H1 (cell line): Measurements from ENCODE around the gene ENTPD2. TPM values are rescaled to one million over a fixed set of nuclear protein-coding genes. Genes with fewer than 3 reads are reported as not detected.

Experiments
- SIX5 ChIP-seq: IDR thresholded peaks from 2 replicates; pipeline ENCODE4 v1.6.1; 2011; ENCODE audit warnings: mild to moderate bottlenecking, low read depth, low read length
- TAF1 ChIP-seq: IDR thresholded peaks from 2 replicates; pipeline ENCODE4 v1.6.1; 2011; ENCODE audit warnings: mild to moderate bottlenecking, low read depth, low read length
- polyA plus RNA-seq, 7 experiments: library from polyadenylated mRNA; depleted of rRNA in 3 of 7; stranded (reverse) in 5 of 7; unstranded in 2 of 7; fragments of >200 nt in 5 of 7; fragments of 200-250 nt in 2 of 7; gene quantifications; 1 replicate in 5 of 7; 2 replicates in 1 of 7; 4 replicates in 1 of 7; pipeline versions ENCODE4 v1.2.1 to v1.2.3, GENCODE V29; 2011 to 2013; ENCODE audit warnings: missing spikeins in 2 of 7, mixed read lengths in 2 of 7
- total RNA-seq: library from RNA; stranded (reverse); fragmentation: NEBNext Ultra II Directional; extraction: Animal tissue kit (Norgen Biotek cat#: 25700); gene quantifications from 2 replicates; pipeline ENCODE4 v1.2.1, GENCODE V29; 2021
- TF ChIP-seq, protein P1 (sequence below): fragments of 300-600 bp; sonication (generic); IDR thresholded peaks from 2 replicates; pipeline ENCODE4 v1.7.1; 2012; ENCODE audit warnings: low read length, moderate library complexity, mild to moderate bottlenecking, inconsistent platforms; ENCODE audit not compliant: insufficient replicate concordance
- TF ChIP-seq, protein P2 (sequence below): IDR thresholded peaks from 2 replicates; pipeline ENCODE4 v1.6.1; 2011; ENCODE audit warnings: low read depth, mild to moderate bottlenecking, low read length; ENCODE audit not compliant: insufficient read depth

ENTPD2 gene
- total and polyA plus RNA-seq, 2 of the 8 experiments (the other 6 are each of a cell fraction or from before 2014, with no cell fraction given) = 0.65 to 3.8 TPM

DNA sequence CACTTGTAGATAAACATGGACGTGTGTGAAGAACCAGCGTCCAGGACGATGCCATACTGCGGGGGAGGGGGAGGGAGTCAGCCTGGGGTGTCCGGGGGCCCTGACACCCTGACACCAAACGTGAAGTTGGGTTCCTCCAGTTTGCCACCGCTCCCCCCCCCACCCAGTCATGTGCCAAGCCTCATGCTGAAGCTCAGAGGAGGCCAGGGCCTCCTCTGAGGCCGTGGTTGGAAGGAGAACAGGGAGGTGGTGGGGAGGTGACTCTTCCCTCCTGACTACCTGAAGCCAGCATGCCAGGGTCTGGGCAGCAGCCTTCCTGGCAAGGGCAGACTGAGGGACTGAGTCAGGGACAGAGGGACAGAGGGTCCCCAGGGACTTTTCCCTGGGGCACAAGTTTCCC lies 1.6 kb downstream of the ENTPD2 start (continued):
- TF ChIP-seq, protein P1, sequence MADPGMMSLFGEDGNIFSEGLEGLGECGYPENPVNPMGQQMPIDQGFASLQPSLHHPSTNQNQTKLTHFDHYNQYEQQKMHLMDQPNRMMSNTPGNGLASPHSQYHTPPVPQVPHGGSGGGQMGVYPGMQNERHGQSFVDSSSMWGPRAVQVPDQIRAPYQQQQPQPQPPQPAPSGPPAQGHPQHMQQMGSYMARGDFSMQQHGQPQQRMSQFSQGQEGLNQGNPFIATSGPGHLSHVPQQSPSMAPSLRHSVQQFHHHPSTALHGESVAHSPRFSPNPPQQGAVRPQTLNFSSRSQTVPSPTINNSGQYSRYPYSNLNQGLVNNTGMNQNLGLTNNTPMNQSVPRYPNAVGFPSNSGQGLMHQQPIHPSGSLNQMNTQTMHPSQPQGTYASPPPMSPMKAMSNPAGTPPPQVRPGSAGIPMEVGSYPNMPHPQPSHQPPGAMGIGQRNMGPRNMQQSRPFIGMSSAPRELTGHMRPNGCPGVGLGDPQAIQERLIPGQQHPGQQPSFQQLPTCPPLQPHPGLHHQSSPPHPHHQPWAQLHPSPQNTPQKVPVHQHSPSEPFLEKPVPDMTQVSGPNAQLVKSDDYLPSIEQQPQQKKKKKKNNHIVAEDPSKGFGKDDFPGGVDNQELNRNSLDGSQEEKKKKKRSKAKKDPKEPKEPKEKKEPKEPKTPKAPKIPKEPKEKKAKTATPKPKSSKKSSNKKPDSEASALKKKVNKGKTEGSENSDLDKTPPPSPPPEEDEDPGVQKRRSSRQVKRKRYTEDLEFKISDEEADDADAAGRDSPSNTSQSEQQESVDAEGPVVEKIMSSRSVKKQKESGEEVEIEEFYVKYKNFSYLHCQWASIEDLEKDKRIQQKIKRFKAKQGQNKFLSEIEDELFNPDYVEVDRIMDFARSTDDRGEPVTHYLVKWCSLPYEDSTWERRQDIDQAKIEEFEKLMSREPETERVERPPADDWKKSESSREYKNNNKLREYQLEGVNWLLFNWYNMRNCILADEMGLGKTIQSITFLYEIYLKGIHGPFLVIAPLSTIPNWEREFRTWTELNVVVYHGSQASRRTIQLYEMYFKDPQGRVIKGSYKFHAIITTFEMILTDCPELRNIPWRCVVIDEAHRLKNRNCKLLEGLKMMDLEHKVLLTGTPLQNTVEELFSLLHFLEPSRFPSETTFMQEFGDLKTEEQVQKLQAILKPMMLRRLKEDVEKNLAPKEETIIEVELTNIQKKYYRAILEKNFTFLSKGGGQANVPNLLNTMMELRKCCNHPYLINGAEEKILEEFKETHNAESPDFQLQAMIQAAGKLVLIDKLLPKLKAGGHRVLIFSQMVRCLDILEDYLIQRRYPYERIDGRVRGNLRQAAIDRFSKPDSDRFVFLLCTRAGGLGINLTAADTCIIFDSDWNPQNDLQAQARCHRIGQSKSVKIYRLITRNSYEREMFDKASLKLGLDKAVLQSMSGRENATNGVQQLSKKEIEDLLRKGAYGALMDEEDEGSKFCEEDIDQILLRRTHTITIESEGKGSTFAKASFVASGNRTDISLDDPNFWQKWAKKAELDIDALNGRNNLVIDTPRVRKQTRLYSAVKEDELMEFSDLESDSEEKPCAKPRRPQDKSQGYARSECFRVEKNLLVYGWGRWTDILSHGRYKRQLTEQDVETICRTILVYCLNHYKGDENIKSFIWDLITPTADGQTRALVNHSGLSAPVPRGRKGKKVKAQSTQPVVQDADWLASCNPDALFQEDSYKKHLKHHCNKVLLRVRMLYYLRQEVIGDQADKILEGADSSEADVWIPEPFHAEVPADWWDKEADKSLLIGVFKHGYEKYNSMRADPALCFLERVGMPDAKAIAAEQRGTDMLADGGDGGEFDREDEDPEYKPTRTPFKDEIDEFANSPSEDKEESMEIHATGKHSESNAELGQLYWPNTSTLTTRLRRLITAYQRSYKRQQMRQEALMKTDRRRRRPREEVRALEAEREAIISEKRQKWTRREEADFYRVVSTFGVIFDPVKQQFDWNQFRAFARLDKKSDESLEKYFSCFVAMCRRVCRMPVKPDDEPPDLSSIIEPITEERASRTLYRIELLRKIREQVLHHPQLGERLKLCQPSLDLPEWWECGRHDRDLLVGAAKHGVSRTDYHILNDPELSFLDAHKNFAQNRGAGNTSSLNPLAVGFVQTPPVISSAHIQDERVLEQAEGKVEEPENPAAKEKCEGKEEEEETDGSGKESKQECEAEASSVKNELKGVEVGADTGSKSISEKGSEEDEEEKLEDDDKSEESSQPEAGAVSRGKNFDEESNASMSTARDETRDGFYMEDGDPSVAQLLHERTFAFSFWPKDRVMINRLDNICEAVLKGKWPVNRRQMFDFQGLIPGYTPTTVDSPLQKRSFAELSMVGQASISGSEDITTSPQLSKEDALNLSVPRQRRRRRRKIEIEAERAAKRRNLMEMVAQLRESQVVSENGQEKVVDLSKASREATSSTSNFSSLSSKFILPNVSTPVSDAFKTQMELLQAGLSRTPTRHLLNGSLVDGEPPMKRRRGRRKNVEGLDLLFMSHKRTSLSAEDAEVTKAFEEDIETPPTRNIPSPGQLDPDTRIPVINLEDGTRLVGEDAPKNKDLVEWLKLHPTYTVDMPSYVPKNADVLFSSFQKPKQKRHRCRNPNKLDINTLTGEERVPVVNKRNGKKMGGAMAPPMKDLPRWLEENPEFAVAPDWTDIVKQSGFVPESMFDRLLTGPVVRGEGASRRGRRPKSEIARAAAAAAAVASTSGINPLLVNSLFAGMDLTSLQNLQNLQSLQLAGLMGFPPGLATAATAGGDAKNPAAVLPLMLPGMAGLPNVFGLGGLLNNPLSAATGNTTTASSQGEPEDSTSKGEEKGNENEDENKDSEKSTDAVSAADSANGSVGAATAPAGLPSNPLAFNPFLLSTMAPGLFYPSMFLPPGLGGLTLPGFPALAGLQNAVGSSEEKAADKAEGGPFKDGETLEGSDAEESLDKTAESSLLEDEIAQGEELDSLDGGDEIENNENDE = no peak
- no peak for TF ChIP-seq TAF1
- no peak for TF ChIP-seq SIX5
- TF ChIP-seq, protein P2, sequence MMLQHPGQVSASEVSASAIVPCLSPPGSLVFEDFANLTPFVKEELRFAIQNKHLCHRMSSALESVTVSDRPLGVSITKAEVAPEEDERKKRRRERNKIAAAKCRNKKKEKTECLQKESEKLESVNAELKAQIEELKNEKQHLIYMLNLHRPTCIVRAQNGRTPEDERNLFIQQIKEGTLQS = no peak
- TF ChIP-seq, all 59 proteins: peak for 0
